ENCODE data around the gene PPM1E.
"Not testable (repeated sequence)": the region's sequence is repeated elsewhere in the genome, so short reads cannot be mapped to it uniquely, and the experiment has no call there.

The PPM1E gene

GRCh38 chr17:58755577-58756245, at the start of gene PPM1E:
Gene PPM1E, plus strand, starts transcription at chr17:58755854.
- DNase-seq (ENCODE audit: low spot score): peak; percentile 98

- DNase-seq (ENCODE audit: low spot score): no peak
These were observed 49.1 kb upstream of the PPM1E start for GRCh38 chr17:58706351-58707140.

DNA sequence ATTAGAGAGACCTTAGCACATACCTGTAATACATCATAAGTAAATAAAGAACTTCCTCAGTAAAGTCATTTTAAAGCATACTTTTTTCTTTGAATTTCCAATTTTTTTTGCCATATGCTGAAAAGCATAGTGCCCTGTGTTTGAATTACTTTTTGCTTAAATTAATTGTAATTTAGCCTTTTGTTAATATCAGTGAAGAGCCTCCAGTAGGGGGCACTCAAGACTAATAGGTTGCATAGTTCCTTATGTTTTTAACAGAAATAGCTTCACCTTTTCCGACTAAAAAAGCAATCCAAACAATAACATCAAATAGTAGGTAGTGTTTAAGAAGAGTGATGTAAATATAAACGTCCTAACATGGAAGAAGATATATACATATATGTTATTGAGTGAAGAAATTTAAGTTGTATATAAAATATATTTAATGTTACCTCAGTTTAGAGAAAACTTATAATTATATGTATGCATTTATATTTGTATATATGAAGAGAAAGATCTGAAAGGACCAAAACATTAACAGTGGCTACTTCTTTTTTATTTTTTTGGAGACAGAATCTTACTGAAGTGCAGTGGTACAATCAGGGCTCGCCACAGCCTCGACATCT, 44.6 kb upstream of the PPM1E start:
- DNase-seq (ENCODE audit: low spot score): peak; percentile 38

DNA sequence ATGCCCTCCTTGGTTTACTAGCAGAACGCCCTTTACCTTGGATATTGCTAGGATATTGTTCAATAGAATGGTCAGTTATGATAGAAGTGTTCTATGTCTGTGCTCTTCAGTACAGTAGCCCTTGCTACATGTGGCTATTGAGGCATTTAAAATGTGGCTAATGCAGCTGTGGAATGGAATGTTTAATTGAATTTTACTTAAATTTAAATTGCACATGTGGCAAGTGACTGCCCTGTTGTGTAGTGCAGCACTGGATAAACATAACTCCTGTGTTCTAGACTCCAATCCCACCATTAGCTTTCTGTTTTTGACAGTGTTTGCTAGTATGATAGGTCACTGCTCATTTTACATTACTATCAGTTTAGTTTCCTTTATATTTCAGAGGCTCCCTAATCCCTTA, 33.4 kb upstream of the PPM1E start:
- no peak for DNase-seq (ENCODE audit: low spot score)

- DNase-seq (ENCODE audit: low spot score): no peak
These were observed 33.0 kb upstream of the PPM1E start for GRCh38 chr17:58722696-58723095.

- no peak for DNase-seq (ENCODE audit: low spot score)
These were observed 26.9 kb upstream of the PPM1E start for GRCh38 chr17:58728798-58729197.

DNA sequence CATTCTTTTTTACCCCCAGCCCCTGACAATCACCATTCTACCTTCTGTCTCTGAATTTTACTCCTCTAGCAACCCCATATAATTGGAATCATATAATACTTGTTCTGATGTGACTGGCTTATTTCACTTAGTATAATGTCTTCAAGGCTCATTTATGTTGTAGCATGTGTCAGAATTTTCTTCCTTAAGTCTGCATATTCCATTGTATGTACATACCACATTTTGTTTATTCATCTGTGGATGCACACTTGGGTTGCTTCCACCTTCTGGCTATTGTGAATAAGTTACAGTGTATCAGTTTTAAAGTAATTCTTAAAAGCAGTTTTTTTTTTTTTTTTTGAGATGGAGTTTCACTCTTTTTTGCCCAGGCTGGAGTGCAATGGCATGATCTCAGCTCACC, 24.7 kb upstream of the PPM1E start:
- DNase-seq (ENCODE audit: low spot score): no peak

GRCh38 chr17:58734040-58734439, 21.6 kb upstream of the PPM1E start:
- DNase-seq (ENCODE audit: low spot score): no peak

GRCh38 chr17:58734811-58735210, 20.8 kb upstream of the PPM1E start:
- DNase-seq (ENCODE audit: low spot score): no peak

- no peak for DNase-seq (ENCODE audit: low spot score)
These were observed 14.5 kb upstream of the PPM1E start for GRCh38 chr17:58741121-58741625.

GRCh38 chr17:58747674-58748073, 8.0 kb upstream of the PPM1E start:
- no peak for DNase-seq (ENCODE audit: low spot score)

- DNase-seq (ENCODE audit: low spot score): not testable (repeated sequence)
These were observed 6.0 kb upstream of the PPM1E start for GRCh38 chr17:58749627-58750026.

- DNase-seq (ENCODE audit: low spot score): no peak
These were observed 2.6 kb upstream of the PPM1E start for GRCh38 chr17:58753026-58753425.

DNA sequence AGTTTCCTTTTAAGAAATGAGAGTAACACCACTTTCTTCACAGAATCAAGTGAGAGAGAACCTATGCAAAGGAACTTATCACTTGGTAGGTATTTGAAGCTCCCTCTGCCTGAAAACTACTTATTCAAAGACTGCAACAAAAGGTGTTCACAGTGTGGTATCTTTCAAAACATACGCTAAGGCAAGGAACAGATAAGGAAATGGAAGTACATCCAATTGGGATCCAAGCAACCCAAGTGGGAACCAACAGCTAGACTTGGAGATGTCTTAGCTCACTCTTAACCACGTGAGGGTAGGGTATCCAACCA, 431 bp upstream of the PPM1E start:
- no peak for DNase-seq (ENCODE audit: low spot score)

- DNase-seq (ENCODE audit: low spot score): peak; percentile 83
These were observed 850 bp downstream of the PPM1E start for GRCh38 chr17:58756246-58757161.

DNA sequence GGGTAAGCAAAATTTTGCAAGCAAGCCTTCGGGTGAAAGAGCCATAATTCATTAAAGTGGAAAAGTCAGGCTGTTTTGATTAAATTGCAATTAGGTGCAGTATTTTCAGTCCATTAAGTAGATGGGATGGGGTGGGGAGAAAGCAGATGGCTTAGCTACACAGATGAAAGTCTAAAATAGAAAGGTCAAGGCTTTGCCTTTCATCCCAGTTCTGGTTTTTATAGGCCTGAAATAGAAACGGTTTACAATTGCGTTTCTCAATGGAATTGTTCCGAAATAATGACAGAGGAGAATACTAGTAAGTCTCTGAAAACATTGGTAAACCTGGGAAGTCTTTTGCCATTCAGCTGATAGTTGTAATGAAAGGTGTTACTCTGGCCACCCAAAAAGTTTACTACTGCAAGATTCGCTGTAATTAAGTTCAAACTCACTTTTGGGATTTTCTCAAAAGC, 1.5 kb downstream of the PPM1E start:
- DNase-seq (ENCODE audit: low spot score): peak; percentile 28

DNA sequence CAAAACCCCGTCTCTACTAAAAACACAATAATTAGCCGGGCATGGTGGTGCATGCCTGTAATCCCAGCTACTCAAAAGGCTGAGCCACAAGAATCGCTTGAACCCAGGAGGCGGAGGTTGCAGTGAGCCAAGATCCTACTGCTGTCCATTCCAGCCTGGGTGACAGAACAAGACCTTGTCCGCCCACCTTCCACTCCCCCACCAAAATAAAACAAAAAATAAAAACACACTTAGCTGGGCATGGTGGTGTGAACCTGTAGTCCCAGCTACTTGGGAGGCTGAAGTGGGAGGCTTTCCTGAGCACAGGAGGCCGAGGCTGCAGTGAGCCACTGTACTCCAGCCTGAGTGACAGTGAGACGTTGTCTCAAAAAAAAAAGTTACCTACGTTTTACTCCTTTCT, 3.2 kb downstream of the PPM1E start:
- no peak for DNase-seq (ENCODE audit: low spot score)

GRCh38 chr17:58759522-58759921, 3.9 kb downstream of the PPM1E start:
- DNase-seq (ENCODE audit: low spot score): peak; percentile 38

DNA sequence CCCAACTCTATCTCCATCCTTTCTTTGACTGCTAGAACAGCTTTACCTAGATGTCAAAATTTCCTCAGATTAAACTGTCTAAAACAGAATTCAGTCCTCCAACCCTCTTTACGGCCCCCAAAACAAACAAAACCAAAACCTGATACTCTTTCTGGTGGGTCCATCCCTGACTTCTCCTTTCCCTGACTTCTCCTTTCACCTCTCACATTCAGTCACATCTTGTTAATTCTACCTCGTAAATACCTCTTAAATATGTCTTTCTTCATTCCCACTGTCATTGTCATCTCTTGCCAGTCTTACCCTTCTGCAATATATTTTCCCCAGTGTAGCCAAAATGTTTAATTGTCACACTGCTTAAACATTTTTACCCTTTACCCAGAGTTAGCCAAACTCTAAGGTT, 4.6 kb downstream of the PPM1E start:
- no peak for DNase-seq (ENCODE audit: low spot score)

- DNase-seq (ENCODE audit: low spot score): no peak
These were observed 7.6 kb downstream of the PPM1E start for GRCh38 chr17:58763263-58763662.

DNA sequence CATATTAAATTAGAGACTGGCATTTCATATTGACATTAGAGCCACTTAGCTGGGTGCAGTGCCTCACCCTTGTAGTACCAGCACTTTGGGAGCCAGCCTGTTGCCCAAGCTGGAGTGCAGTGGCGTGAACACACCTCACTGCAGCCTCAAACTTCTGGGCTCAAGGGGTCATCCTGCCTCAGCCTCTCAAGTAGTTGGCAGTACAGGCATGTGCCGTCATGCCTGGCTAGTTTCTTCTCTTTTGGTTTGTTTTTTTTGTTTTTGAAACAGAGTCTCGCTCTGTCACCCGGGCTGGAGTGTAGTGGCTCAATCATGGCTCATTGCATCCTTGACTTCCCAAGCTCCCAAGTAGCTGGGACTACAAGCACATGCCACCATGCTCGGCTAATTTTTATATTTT, 8.7 kb downstream of the PPM1E start:
- DNase-seq (ENCODE audit: low spot score): no peak

- not testable (repeated sequence) for DNase-seq (ENCODE audit: low spot score)
These were observed 22.8 kb downstream of the PPM1E start for GRCh38 chr17:58778482-58778881.
